Epithelial cell of proximal tubule (primary cell): ENCODE data around the gene SPINK8. TPM values are rescaled to one million over a fixed set of nuclear protein-coding genes. Genes with fewer than 3 reads are reported as not detected.

Experiments
- DNase-seq: peaks from one replicate; pipeline ENCODE4 v3.0.0-alpha.2; 2011; ENCODE audit warnings: low read depth
- H3K4me3 ChIP-seq: 2 replicates; pipeline ENCODE4 v1.5.1; 2011; ENCODE audit warnings: low read depth, mild to moderate bottlenecking, low read length
- total RNA-seq: library from RNA; depleted of rRNA; stranded (reverse); fragments of >200 nt; gene quantifications from 2 replicates; pipeline ENCODE4 v1.2.3, GENCODE V29; 2015
- TF ChIP-seq, protein P1 (sequence below): conservative IDR thresholded peaks from 2 replicates; pipeline ENCODE4 v1.5.1; 2012; ENCODE audit warnings: low read depth, mild to moderate bottlenecking, low read length

Gene SPINK8
- total RNA-seq, 1 donor from 2014 or later = not detected

DNA sequence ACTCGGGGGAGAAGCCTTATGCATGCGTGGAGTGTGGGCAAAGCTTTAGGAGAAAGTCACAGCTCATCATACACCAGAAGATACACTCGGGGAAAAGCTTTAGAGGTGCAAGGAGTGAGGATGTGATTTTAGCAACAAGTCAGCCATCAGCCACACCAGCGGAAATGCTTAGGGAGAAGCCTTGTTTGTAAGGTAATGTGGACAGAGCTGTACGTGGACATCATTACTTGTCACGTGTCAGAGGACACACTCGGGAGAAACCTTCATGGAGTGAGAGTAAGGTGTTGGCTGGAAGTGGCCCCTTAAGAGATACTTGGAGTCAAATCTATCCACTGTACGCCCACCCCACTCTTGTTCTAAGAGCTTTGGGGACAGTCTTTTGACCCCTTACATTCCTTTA lies 63.9 kb downstream of the SPINK8 start:
- TF ChIP-seq, protein P1, sequence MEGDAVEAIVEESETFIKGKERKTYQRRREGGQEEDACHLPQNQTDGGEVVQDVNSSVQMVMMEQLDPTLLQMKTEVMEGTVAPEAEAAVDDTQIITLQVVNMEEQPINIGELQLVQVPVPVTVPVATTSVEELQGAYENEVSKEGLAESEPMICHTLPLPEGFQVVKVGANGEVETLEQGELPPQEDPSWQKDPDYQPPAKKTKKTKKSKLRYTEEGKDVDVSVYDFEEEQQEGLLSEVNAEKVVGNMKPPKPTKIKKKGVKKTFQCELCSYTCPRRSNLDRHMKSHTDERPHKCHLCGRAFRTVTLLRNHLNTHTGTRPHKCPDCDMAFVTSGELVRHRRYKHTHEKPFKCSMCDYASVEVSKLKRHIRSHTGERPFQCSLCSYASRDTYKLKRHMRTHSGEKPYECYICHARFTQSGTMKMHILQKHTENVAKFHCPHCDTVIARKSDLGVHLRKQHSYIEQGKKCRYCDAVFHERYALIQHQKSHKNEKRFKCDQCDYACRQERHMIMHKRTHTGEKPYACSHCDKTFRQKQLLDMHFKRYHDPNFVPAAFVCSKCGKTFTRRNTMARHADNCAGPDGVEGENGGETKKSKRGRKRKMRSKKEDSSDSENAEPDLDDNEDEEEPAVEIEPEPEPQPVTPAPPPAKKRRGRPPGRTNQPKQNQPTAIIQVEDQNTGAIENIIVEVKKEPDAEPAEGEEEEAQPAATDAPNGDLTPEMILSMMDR = no peak
- no peak for DNase-seq
- H3K4me3 ChIP-seq = no peak overlapping the region

DNA sequence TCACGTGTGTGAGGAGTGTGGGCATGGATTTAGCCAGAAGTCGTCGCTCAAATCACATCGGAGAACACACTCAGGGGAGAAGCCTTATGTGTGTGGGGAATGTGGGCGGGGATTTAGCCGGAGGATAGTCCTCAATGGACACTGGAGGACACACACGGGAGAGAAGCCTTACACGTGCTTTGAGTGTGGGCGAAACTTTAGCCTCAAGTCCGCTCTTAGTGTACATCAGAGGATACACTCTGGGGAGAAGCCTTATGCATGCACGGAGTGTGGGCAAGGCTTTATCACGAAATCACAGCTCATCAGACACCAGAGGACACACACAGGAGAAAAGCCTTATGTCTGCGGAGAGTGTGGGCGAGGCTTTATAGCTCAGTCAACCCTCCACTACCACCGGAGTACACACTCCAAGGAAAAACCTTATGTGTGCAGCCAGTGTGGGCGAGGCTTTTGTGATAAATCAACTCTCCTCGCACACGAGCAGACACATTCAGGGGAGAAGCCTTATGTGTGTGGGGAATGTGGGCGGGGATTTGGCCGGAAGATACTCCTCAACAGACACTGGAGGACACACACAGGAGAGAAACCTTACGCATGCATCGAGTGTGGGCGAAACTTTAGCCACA lies 64.4 kb downstream of the SPINK8 start:
- no peak for DNase-seq
- H3K4me3 ChIP-seq = no peak overlapping the region
- TF ChIP-seq, protein P1 = no peak

DNA sequence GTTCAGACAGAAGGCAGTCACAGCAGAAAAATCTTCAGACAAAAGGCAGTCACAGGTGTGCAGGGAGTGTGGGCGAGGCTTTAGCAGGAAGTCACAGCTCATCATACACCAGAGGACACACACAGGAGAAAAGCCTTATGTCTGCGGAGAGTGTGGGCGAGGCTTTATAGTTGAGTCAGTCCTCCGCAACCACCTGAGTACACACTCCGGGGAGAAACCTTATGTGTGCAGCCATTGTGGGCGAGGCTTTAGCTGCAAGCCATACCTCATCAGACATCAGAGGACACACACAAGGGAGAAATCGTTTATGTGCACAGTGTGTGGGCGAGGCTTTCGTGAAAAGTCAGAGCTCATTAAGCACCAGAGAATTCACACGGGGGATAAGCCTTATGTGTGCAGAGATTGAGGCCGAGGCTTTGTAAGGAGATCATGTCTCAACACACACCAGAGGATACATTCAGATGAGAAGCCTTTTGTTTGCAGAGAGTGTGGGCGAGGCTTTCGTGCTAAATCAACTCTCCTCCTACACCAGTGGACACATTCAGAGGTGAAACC lies 65.0 kb downstream of the SPINK8 start:
- TF ChIP-seq, protein P1 = no peak
- H3K4me3 ChIP-seq = no peak overlapping the region
- DNase-seq = no peak

DNA sequence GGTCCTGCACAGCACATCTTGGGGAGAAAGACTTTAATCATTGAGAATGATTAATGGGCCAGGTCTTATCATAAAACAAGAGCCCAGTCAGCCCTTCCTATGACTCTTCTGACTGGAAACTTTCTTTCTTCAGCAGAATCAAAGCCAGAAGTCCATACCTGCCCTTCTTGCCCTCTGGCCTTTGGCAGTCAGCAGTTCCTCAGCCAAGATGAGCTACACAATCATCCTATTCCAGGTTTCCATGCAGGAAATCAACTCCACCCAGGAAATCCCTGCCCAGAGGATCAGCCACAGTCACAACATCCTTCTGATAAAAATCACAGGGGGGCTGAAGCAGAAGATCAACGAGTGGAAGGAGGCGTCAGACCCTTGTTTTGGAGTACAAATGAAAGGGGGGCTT lies 65.7 kb downstream of the SPINK8 start:
- TF ChIP-seq, protein P1 = no peak
- no peak for DNase-seq
- no peak overlapping the region for H3K4me3 ChIP-seq

DNA sequence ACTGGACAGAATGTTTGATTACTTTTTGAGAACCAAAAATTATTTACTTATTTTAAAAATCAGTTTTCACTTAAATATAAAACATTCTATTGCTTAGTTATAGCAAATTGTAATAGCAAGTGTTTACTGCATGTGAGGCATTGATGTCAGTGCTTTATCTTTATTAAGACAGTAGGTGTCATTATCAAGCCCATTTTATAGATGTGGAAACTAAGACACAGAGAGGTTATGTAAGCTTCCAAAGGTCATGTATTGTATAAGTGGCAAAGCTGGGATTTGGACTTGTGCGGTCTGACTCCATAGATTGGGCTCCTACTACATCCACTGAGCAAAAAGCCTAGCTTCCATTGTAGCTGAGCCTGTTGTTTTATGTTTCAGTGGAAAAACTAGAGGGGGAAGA lies 74.9 kb downstream of the SPINK8 start:
- TF ChIP-seq, protein P1 = no peak
- DNase-seq = no peak
- no peak overlapping the region for H3K4me3 ChIP-seq

Other genes starting within 250 kb of the SPINK8 start
- 30.8 and 49.3 TPM in 2 replicates for gene CDC25A, start 145.2 kb downstream of the SPINK8 start, total RNA-seq
- not detected in 2 replicates for gene CAMP, start 110.2 kb downstream of the SPINK8 start, total RNA-seq
- gene ZNF589, start 92.6 kb downstream of the SPINK8 start, total RNA-seq = 3.8 and 4.6 TPM in 2 replicates
- gene NME6, start 32.3 kb downstream of the SPINK8 start, total RNA-seq = 45.5 and 50.0 TPM in 2 replicates
- gene FBXW12, start 38.6 kb upstream of the SPINK8 start, total RNA-seq = 0.23 TPM in 1 of 2 replicates, not detected in the other
- 75.7 and 106 TPM in 2 replicates for gene PLXNB1, start 96.4 kb upstream of the SPINK8 start, total RNA-seq
- gene CCDC51, start 106.5 kb upstream of the SPINK8 start, total RNA-seq = 22.0 and 26.9 TPM in 2 replicates
- gene TMA7, start 106.6 kb upstream of the SPINK8 start, total RNA-seq = 573 and 687 TPM in 2 replicates
- gene ATRIP, start 113.1 kb upstream of the SPINK8 start, total RNA-seq = 5.9 and 9.8 TPM in 2 replicates
- gene SHISA5, start 170.5 kb upstream of the SPINK8 start, total RNA-seq = 188 and 209 TPM in 2 replicates
- gene PFKFB4, start 223.1 kb upstream of the SPINK8 start, total RNA-seq = 8.8 and 19.3 TPM in 2 replicates
- gene UCN2, start 230.1 kb upstream of the SPINK8 start, total RNA-seq = 4.8 and 6.6 TPM in 2 replicates